GM18909 (cell line): Measurements from ENCODE around the gene MYO10.
A peak's percentile ranks its signal among the peaks of the same experiment; 100 is the strongest.
"Not testable (repeated sequence)": the region's sequence is repeated elsewhere in the genome, so short reads cannot be mapped to it uniquely, and the experiment has no call there.

ENCODE experiments used
- ATAC-seq: cut with Tn5 transposase; IDR thresholded peaks from one replicate; pipeline ENCODE4 v1.9.1; 2021; ENCODE audit warnings: mild to moderate bottlenecking; ENCODE audit not compliant: unreplicated experiment, poor library complexity

The MYO10 gene

GRCh38 chr5:16936150-16936988, at the start of gene MYO10:
Gene MYO10, minus strand, starts transcription at chr5:16936288. Its CDS starts 480 bp downstream, at chr5:16935808.
- ATAC-seq, result peak; percentile 69

DNA sequence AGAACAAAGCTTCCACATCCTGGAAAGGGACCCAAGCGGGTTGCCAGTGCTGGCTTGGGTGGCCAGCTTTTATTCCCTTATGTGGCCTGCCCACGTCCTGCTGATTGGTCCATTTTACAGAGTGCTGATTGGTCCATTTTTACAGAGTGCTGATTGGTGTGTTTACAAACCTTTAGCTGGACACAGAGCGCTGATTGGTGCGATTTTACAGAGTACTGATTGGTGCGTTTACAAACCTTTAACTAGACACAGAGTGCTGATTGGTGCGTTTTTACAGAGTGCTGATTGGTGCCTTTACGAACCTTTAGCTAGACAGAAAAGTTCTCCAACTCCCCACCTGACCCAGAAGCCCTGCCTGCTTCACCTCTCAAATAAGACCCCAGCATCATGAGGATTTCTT, 49.2 kb upstream of the MYO10 start:
- ATAC-seq, result not testable (repeated sequence)

DNA sequence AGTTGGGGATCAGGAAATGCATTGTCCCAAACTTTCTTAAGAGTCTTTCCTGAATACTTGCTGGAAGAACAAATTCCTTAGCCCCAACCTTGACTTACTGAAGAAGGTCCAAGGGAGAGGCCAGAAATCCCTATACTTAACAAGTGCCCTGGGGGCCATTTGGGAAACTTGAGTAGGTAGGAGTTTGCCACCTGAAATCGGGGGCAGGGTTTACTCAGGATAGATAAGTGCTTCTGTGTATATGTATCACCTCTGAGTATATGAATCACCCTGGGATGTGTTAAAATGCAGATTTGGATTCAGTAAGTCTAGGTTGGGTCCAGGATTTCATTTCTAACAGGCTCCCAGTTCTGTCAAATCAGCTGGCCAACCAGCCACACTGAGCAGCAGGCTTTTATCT, 47.9 kb upstream of the MYO10 start:
- ATAC-seq, result no peak

- no peak for ATAC-seq
Measured at GRCh38 chr5:16983022-16983639, 47.0 kb upstream of the MYO10 start.

DNA sequence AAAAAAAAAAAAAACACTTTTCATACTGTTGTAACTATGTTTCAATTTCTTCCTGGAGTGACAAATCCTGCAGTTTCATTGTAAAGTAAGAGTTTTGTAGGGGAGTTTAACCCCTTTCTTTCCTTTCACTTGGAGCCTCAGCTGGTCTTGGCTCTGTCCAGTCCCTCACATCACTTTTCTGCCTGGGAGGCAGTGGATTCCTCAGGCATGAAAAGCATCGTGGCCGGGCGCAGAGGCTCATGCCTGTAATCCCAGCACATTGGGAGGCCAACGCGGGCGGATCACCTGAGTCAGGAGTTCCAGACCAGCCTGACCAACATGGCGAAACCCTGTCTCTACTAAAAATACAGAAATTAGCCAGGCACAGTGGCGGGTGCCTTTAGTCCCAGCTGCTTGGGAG, 45.6 kb upstream of the MYO10 start:
- no peak for ATAC-seq

GRCh38 chr5:16980983-16981382, 44.9 kb upstream of the MYO10 start:
- no peak for ATAC-seq

- ATAC-seq, result no peak
Measured at GRCh38 chr5:16978296-16978695, 42.2 kb upstream of the MYO10 start.

DNA sequence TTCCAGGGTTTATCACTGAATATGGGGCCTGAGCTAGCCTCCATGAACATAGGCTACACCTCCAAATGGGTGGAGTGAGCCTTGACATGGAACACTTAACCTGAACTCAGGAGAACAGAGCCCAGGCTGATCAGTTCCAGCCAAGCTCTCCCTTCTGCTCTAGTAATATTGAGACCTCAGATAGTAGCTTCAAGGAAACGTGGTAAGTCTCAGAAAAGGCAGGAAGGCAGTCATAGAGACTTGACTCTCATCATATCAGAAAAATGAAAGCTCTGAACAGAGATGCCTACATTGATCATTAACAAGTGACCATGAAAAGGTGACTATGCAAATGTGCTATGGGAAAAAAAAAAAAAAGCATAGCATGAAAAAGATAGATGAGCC, 40.5 kb upstream of the MYO10 start:
- ATAC-seq, result peak; percentile 86

- peak; percentile 88 for ATAC-seq
Measured at GRCh38 chr5:16975950-16976624, 40.0 kb upstream of the MYO10 start.

DNA sequence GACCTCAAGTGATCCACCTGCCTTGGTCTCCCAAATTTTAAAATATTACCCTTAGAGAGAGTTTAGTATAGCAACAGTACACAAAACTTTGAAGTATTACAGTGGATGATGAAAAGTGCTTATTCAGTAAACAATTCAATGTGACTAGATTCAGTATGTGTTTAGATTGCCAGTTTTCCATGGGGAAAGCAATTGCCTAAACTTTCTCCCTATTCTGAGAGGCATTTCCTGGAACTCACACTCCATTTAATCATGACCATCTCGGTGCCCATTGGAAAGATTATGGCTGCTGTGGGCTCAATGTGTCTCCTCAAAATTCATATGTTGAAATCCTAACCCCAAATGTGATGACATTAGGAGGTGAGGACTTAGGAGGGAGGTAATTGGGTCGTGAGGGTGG, 38.9 kb upstream of the MYO10 start:
- no peak for ATAC-seq

- ATAC-seq, result no peak
Measured at GRCh38 chr5:16970826-16971225, 34.7 kb upstream of the MYO10 start.

DNA sequence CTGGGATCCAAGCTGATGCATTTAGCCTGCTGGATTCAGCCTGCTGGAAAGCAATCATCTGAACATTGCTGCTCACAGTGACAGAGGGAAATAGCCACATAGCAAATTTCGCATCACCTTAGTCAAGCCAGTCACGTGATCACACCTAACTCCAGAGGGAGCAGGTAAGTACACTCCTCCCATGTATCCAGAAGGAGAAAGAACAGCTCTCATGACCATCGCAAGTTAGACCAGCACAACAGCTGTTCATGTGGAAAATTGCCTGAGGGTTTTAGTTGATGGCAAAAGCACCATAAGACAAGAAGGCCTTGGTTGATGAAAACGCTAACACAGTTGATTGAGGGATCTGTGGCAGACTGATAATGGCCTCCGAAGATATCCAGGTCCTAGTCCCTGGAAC, 34.2 kb upstream of the MYO10 start:
- ATAC-seq, result no peak

- ATAC-seq, result no peak
Measured at GRCh38 chr5:16965581-16965980, 29.5 kb upstream of the MYO10 start.

GRCh38 chr5:16963821-16964220, 27.7 kb upstream of the MYO10 start:
- ATAC-seq, result no peak

GRCh38 chr5:16961131-16961530, 25.0 kb upstream of the MYO10 start:
- ATAC-seq, result no peak

DNA sequence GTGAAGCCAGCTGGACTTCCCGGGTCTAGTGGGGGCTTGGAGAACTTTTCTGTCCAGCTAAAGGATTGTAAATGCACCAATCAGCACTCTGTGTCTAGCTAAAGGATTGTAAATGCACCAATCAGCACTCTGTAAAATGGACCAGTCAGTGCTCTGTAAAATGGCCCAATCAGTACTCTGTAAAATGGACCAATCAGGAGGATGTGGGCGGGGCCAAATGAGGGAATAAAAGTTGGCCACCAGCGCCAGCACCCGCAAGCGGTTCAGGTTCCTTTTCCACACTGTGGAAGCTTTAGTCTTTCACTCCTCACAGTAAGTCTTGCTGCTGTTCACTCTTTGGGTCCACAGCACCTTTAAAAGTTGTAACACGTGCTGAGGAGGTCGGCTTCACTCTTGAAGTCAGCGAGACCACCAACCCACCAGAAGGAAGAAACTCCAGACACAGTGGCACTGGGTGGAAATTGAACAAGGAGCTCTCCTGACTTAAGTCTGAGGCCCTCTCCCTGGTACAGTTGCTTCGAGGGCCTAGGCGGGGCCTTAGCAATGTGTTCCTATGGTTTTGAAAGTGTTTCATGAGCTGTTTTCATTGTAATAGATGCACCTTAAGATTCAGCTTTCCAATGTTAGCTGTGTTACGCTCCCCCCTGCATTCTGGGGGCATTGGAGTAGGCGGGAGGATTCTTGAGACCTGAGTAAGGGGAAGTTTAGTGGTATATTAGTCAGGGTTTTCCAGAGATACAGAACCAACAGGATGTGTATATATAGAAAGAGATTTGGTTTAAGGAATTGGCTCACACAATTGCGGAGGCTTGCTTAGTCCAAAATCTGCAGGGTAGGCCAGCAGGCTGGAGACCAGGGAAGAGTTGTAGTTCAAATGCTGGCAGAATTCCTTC, 21.5 kb upstream of the MYO10 start:
- no peak for ATAC-seq

GRCh38 chr5:16953729-16954128, 17.6 kb upstream of the MYO10 start:
- ATAC-seq, result no peak

DNA sequence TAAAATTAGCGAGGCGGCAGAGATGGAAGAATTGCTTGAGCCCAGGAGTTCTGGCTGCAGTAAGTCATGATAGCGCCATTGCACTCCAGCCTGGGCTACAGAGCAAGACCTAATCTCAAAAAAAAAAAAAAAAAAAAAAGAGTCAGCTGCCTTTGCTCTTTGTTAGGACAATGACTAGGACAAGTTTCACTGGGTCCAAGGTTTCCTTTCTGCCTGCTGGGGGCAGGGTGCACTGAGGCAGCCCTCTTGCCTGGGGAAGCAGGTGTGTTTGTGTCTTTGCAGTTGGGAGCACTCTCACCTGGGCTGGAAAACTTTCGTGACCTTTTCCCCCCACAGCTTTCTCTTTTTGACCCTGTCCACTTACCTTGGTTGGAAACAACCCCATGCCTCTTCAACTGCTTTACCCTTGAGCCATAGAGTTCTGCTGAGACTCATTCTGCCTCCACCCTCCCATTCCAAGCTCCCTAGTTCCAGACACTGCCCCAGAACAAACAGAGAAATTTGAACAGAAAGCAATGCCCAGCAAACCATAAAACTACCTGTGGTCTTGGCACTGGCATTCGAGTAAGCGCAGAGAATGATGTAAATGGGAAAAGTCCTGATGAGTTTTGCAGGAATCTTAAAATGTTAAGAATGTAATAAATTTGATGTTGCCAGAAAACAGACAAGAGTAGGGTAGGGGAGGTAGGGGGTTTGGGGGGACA, 17.0 kb upstream of the MYO10 start:
- no peak for ATAC-seq

GRCh38 chr5:16946725-16947124, 10.6 kb upstream of the MYO10 start:
- no peak for ATAC-seq
